Prostate gland (tissue), 2 donors: ENCODE measurements around the gene ZBTB7C.

ENCODE experiments used
- CTCF ChIP-seq, 4 experiments: fragments of 200-600 bp in 2 of 4; fragments of 450-650 bp in 2 of 4; sonication (generic) in 2 of 4; IDR thresholded peaks; 1 replicate in 3 of 4; 2 replicates in 1 of 4; pipeline ENCODE4 v1.5.1; 2016 to 2019; ENCODE audit warnings: antibody characterized with exemption in 4 of 4, mild to moderate bottlenecking in 2 of 4, moderate library complexity in 2 of 4
- POLR2AphosphoS5 ChIP-seq: sonication (generic); formaldehyde crosslinking; IDR thresholded peaks from one replicate; pipeline ENCODE4 v1.6.1; 2017; ENCODE audit warnings: antibody characterized with exemption

GRCh38 chr18:48409591-48410094, 460 bp upstream of the ZBTB7C start:
- TF ChIP-seq CTCF (IDR thresholded peaks at IDR 0.05) (peak in 1 of 4 experiments; percentile 12), POLR2AphosphoS5 (no peak)
